Measurements from ENCODE around the gene RNF152.

RNF152 gene

DNA sequence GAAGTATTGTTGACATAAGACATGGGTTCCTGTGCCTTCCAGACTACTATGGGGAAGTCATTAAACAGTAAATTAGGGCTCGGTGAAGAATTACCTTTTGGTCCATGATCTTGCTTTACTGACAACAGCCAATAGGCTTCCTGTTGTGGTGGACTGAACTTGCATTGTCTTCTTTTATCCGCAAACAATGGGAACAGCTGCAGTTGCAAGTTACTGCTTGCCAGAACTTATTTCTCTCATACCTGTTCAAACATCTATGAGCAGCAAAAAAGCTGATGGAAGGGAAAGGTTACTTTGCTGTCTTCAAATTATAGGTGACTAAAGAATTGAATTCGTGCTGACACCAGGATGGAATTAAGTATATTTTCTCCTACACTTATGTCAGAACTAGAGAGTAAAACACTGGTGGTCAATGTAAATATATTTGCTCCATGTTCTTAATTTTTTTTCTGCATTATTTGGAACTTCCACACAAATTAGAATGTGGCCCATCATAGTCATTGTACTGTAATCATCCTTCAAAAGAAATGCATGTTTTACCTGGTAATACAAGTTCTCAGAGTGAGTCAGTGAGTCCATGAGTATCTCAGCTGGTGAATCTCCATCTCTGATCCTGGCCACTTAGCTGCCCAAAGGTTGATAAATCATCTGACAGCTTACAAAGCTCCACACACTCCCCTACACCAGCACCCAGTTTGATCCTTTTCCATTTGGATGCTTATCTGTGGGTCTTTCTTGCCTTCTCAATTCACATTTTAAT lies 37.3 kb upstream of the RNF152 start:
- CTCF ChIA-PET, result interaction anchor here (1.7 kb wide), 1 partner anchor 8 kb away, joined by 4 read pairs; no protein-coding TSS in a partner anchor
- DNase-seq (ENCODE audit: extremely low spot score), result no peak
- TF ChIP-seq, protein P1, sequence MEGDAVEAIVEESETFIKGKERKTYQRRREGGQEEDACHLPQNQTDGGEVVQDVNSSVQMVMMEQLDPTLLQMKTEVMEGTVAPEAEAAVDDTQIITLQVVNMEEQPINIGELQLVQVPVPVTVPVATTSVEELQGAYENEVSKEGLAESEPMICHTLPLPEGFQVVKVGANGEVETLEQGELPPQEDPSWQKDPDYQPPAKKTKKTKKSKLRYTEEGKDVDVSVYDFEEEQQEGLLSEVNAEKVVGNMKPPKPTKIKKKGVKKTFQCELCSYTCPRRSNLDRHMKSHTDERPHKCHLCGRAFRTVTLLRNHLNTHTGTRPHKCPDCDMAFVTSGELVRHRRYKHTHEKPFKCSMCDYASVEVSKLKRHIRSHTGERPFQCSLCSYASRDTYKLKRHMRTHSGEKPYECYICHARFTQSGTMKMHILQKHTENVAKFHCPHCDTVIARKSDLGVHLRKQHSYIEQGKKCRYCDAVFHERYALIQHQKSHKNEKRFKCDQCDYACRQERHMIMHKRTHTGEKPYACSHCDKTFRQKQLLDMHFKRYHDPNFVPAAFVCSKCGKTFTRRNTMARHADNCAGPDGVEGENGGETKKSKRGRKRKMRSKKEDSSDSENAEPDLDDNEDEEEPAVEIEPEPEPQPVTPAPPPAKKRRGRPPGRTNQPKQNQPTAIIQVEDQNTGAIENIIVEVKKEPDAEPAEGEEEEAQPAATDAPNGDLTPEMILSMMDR (IDR thresholded peaks at IDR 0.05; ENCODE audit: control extremely low read depth, extremely low read depth, low read depth, missing control alignments), result no peak
- POLR2A ChIA-PET, result no interaction called here

DNA sequence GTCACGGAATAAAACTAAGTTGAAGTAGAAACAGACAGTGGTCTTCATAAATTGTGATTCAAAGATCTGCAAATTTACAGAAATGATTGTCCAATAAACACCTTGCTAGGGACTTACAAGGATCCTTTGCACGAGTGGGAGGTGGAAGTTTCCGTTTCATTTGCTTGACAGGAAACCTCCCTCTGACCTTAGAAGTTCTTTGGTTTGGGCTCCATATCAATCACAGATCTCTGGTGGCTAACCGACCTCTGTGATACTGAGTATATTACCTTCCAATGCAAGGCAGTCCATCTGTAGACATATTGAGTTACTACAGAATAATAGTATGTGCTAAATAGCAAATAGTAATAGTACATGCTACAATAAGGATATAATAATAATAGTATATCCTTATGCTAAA lies 33.7 kb upstream of the RNF152 start:
- ChIA-PET CTCF (no interaction called here), POLR2A (no interaction called here)
- TF ChIP-seq, protein P1 (IDR thresholded peaks at IDR 0.05; ENCODE audit: control extremely low read depth, extremely low read depth, low read depth, missing control alignments), result no peak
- DNase-seq (ENCODE audit: extremely low spot score), result no peak

DNA sequence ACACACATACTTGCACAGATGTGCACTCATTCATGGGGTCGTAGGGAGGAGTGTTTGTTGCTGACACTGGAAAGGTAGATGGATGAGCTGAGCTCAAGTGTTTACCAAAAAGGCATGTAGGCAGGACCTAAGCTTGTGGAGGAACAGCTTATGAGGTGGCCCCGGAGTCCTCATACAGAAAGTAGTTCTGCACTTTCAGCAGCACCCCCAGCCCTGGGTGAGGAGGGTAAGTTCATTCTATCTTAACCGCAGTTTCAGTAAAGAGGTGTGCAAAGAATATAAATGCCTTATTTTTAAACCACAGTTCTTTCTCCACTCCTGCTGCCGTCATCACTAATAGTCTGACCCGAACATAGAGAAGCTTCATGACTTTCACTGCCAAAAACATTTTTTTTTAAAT lies 31.7 kb upstream of the RNF152 start:
- TF ChIP-seq, protein P1 (IDR thresholded peaks at IDR 0.05; ENCODE audit: control extremely low read depth, extremely low read depth, low read depth, missing control alignments), result no peak
- POLR2A ChIA-PET, result no interaction called here
- CTCF ChIA-PET, result interaction anchor here (1.2 kb wide), 1 partner anchor 18 kb away, joined by 4 read pairs; no protein-coding TSS in a partner anchor
- no peak for DNase-seq (ENCODE audit: extremely low spot score)

DNA sequence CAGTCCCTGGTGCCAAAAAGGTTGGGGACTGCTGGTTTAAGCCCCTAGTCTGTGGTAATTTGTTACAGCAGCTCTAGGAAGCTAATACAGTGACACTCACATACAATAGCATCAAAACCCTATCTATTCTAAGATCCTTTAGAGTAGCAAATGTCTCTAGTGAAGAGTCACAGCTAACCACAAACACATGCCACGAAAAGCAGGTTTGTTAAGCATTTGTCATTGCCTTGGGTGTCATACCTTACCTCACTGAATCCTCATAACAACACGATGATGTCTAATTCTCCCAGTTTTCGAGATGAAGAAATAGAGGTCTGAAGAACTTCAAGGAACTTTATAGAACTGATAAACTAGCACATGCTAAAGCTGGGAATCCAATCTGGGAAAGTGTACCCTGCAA lies 29.6 kb upstream of the RNF152 start:
- DNase-seq (ENCODE audit: extremely low spot score), result no peak
- ChIA-PET POLR2A (no interaction called here), CTCF (interaction anchor here (1.0 to 2.0 kb wide), 4 partner anchors 9 to 20 kb away, joined by 3 to 5 read pairs (median 4); no protein-coding TSS in a partner anchor)
- TF ChIP-seq, protein P1 (IDR thresholded peaks at IDR 0.05; ENCODE audit: control extremely low read depth, extremely low read depth, low read depth, missing control alignments), result no peak

DNA sequence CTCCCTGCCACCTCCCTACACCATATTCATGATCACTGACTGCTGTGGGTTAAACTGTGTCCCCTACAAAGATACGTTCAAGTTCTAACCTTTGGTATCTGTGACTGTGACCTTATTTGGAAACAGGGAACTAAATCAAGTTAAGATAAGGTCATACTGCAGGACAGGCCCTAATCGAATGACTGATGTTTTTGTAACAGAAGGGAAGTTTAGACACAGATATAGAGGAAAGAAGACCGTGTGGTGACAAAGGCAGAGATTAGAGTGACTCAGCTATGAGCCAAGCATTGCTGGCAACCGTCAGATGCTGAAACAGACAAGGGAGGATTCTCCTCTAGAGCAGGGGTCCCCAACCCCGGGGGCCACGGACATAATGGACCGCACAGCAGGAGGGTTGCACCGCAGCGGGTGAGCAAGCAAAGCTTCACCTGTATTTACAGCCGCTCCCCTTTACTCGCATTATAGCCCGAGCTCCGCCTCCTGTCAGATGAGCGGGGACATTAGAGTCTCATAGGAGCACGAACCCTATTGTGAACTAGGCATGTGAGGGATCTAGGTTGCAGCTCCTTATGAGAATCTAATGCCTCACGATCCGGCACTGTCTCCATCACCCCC lies 28.9 kb upstream of the RNF152 start:
- no peak for DNase-seq (ENCODE audit: extremely low spot score)
- ChIA-PET CTCF (interaction anchor here (1.0 to 2.0 kb wide), 4 partner anchors 10 to 20 kb away, joined by 3 to 5 read pairs (median 4); no protein-coding TSS in a partner anchor), POLR2A (no interaction called here)
- TF ChIP-seq, protein P1 (IDR thresholded peaks at IDR 0.05; ENCODE audit: control extremely low read depth, extremely low read depth, low read depth, missing control alignments), result no peak

DNA sequence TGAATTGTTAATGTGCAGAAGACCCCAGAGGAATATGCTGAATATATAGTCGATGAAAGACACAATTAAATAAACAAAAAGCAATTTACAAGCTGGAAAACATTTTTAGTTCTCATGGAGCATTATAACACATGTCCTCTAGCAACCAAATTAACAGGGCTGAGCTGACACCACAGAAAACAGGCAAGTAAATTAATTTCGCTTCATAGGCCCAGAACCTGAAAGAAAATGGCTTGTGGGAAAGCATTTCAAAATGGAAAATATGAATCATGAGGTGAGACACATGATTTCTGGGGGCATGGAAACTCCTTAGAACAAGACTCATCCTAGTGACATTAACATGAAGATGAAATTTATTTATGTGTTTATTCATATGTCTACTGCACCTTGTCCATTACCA lies 25.0 kb upstream of the RNF152 start:
- ChIA-PET CTCF (interaction anchor here (1.1 kb wide), 1 partner anchor 23 kb away, joined by 3 read pairs; no protein-coding TSS in a partner anchor), POLR2A (no interaction called here)
- TF ChIP-seq, protein P1 (IDR thresholded peaks at IDR 0.05; ENCODE audit: control extremely low read depth, extremely low read depth, low read depth, missing control alignments), result no peak
- DNase-seq (ENCODE audit: extremely low spot score), result no peak

All from GM10248 (cell line).